HG03095 (cell line): Measurements from ENCODE around the gene PINLYP.
"Not testable (repeated sequence)": the region's sequence is repeated elsewhere in the genome, so short reads cannot be mapped to it uniquely, and the experiment has no call there.

Experiments
- ATAC-seq: cut with Tn5 transposase; IDR thresholded peaks from one replicate; pipeline ENCODE4 v1.9.1; 2021; ENCODE audit warnings: moderate library complexity; ENCODE audit not compliant: unreplicated experiment

PINLYP gene

DNA sequence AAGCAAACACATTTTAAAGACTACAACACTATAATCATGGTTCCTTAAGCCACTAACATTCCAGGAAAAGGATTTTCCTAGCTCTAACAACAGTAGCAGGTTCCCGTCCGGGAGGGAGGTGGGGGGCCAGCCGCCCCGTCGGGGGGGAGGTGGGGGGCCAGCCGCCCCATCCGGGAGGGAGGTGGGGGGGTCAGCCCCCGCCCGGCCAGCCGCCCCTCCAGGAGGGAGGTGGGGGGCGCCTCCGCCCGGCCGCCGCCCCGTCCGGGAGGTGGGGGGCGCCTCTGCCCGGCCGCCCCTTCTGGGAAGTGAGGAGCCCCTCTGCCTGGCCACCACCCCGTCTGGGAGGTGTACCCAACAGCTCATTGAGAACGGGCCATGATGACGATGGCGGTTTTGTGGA lies 27.7 kb upstream of the PINLYP start:
- not testable (repeated sequence) for ATAC-seq

DNA sequence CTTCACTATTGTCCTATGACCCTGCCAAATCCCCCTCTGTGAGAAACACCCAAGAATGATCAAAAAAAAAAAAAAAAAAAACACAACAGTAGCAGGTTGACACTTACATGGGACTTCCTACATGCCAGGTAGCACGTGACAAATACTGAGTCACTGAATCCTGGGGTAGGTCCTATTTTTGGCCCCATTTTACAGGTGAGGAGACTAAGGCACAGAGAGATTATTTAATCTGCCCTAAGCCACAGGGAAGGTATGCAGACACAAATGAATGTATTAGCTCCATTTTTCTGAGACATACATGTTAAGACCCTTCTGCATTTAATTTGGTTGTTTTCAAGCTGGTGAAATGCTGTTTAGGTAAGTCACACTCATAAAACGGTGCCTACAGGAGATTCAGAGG lies 26.9 kb upstream of the PINLYP start:
- no peak for ATAC-seq

DNA sequence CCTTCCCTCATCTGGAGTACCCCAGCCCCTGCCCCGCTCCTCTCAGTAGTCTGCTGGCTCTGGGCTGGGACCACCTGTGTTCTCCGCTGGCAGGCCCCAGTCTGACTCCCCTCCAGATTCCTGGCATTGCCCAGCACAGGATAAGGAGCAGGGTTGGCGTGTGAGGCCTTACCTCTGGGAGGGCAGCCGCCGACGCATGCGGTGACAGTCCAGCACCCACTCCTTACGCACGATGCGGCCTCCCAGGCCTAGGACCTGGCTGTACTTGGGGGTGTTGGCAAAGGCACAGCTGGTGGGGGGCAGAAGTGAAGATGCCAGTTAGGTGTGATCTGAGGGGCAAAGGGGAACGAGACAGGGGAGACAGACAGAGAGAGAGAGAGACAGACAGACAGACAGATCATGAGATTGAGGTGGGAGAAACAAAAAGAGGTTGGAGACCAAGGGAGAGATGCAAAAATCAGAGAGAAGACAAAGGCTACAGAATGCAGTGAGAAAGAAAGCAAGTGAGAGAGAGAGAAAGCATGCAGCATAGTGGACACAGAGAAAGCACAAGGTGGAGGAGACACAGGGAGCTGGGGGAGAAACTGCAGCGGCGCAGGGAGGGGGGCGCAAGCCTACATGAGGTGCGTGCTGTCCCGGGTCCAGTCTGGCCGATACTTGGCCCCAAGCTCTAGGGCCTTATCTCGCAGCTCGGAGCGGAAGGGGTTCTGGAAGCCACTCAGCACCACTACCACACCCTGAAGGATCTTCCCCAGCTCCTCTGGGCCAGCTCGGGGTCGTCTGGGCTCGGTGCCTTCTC lies 24.0 kb upstream of the PINLYP start:
- ATAC-seq: no peak

DNA sequence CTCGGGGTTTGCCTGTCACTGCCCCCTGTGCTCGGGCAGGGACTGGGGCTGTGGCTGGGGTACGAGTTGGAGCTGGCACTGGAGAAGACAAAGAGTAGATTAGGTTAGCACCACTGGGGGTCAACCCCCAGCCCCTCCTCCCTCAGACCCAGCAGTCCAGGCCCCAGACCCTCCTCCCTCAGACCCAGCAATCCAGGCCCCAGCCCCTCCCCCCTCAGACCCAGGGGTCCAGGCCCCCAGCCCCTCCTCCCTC lies 23.5 kb upstream of the PINLYP start:
- ATAC-seq: no peak

DNA sequence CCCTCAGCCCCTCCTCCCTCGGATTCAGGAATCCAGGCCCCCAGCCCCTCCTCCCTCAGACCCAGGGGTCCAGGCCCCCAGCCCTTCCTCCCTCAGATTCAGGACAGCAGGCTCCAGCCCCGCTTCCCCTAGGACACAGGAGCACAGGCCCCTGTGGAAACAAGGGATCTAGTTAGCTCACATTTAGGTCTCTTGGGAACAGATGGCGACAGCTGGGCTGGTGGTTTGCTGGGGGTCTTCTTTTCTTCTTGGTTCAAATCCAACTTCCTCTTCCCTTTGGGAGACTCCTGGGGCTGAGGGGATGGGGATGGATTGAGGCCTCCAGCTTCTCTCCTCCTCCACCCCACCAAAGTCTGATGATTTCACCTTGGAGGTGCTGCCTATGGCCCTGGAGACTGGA lies 23.0 kb upstream of the PINLYP start:
- no peak for ATAC-seq

DNA sequence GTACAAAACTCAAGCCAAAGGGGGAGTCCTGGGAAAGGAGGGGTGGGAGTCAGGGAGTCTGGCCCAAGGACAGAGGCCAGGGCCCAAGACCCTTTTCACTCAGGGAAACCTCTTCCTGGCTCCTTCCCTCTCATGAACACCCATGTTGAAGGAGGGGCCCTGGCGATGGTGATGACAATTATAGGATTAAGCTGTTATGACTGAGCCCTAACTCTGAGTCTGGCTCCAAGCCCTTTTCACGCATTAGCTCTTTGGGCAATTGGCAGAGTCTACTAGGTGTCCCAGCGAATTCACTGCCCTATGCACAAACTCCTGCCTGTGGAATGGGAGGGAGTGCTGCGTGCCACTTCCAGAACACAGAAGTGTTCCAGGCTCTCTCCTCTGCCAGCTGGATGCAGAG lies 21.9 kb upstream of the PINLYP start:
- no peak for ATAC-seq

DNA sequence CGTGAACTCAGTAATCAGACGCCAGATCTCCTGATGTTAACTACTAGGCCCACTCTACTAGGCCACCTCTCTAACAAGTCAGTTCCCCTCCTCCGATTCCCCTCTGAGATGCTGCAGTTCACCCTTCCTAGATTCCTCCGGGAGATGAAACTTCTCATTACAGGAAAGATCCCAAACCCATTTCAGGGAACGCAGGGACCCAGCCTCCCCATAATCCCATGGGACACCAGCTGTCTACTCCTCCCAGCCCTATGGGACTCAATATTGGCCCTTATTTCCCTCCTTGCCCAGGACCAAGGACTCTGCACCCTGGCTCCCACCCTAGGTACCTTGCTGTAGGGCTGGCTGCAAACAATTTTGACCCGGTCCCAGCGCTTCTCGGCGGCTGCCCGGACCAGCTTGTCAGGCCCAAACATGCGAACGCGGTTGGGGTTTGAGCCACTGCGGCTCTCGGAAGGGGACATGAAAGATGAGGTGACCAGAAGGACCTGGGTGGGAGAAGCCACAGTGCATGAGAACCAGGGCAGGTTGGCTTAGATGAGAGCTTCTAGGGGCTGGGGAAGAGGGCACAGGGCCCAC lies 21.2 kb upstream of the PINLYP start:
- ATAC-seq: no peak

DNA sequence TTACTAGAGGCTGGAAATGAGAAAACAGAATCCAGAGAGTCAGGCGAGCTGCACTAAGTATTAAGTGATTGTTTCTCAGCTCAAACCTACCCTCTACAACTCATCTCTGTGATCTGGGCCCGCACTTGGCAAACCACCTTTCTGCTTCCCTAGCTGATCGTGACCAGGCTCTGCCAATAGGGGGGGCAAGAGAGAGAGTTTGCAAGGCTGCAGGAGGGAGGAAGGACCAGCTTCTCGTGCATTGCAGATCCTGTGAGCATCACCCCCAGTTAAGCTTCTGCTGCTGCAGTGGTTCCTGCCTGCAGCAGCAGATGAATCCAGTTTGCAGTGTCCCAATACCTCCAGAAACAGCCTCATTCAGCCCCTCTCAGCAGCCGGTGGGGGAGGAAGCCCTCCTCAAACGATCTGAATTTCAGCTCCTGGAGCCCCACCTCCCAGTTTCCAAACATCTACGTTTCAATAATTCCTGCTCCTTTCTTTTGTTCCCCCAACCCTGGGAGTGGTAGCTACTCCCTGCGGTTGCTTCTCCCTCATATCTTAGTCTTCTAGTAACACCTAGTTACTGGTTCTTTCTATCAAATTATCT lies 20.3 kb upstream of the PINLYP start:
- ATAC-seq: no peak

DNA sequence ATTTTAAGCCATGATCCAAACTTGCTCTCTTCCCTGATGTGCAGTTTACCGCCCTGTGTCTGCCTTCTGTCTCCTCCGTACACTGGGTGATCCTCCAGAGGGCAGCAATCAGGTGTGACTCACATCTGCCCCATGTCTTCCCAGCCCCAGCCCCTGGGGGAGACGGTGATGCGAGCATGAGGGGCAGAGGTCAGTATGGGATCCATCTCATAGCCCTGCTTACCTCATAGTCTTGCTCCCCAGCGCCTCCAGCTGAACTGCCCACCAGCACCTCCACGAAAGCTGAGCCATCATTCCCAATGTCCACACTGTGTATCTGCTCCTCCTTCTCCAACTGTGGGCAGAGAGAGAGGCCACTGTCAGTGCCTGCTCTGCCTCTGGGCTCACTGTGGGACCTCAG lies 14.9 kb upstream of the PINLYP start:
- no peak for ATAC-seq

DNA sequence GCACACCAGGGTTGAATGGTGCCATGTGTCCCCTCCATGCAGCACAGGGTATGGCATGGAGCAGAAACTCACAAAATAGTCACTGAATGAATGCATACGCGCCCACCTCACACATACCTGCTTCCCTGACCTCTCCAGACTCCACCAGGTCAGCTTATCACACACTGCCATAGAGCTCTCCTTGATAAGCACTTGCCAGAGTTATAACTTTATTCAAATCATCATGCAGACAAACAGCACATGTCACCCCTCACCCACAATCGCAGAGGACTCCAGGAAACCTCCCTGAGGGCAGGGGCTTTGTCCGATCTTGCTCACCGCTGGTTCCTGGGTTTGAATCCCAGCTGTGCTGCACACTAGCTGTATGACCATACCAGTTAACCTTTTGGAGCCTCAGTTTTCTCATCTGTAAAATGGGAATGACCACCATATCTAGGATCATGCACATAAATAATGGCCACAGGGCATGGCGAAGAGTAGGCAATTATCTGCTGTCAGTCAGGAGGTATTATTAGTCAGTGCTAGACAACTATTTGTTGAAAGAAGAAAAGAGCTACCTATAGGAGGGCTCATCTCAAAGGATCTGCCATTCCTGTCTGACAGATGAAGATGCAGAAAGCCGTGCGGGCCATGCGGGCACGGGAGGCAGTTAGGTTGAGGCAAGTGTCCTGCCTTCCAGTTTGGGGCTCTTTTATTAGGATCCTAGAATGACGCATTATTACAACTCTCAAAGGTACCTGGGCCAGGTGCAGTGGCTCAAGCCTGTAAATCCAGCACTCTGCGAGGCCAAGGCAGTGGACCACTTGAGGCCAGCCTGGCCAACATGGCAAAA lies 14.2 kb upstream of the PINLYP start:
- no peak for ATAC-seq

DNA sequence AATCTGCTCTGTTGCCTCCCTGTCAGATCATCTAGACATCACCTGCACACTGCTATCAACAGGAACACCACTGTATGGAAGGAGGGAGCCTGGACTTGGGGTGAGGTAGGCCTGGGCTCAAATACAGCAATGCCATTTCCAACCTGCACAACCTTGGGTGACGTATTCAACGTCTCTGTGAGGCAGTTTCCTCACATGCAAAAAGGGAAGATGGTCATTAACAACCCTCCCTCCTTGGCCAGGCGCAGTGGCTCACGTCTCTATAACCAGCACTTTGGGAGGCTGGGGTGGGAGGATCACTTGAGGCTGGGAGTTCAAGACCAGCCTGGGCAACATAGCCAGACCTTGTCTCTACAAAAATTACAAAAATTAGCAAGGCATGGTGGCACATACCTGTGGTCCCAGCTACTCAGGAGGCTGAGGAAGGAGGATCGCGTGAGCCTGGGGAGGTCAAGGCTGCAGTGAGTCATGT lies 13.3 kb upstream of the PINLYP start:
- ATAC-seq: no peak

DNA sequence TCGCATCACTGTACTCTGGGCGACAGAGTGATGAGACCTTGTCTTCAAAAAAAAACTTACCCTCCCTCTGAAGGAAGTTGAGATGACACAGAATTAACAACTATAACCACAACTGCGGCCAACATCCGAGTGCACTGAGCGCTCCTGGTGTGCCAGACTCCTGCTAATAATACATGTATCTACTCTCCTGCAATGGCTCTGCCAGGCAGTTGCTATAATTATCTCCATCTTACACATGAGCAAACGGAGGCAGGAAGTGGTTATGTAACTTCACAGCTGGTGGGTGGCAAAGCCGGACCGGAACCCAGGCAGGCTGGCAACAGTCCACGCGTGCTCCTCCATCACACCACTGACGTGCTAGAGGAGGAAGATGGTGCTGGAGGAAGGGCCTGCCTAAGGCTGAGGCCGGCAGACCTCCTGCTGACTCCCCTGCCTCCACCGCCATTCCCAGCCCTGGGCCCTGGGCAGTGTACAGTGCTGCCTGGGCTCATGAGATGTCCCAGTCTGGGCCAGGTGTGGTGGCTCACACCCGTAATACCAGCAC lies 12.8 kb upstream of the PINLYP start:
- ATAC-seq: no peak

DNA sequence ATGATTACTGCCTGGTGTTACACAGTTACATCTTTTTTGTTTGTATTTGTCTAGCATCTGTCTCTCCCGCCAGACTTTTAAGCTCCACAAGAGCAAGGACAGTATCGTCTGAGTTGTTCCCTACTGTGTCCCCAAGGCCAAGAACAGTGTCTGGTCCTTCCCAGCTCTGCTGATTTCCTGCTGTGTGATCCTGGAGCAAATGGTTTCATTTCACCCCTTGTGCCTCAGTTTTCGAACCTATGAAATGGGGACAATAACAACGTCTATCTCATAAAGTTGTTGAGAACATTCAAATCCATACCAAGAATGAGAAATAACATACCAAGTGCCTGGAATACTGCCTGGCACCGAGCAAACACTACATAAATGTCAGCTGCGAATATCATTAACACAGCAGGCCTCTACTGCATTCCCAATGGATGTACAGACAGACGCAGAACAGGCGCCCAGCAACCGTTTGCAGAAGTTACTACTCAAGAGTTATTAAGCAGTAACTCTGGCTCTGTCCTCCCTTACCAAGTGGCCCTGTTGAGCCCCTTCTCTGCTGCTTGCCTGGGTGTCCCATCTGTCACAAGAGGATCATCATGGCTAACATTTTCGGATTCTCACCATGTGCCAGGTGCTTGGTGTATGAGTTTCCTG lies 11.7 kb upstream of the PINLYP start:
- no peak for ATAC-seq

DNA sequence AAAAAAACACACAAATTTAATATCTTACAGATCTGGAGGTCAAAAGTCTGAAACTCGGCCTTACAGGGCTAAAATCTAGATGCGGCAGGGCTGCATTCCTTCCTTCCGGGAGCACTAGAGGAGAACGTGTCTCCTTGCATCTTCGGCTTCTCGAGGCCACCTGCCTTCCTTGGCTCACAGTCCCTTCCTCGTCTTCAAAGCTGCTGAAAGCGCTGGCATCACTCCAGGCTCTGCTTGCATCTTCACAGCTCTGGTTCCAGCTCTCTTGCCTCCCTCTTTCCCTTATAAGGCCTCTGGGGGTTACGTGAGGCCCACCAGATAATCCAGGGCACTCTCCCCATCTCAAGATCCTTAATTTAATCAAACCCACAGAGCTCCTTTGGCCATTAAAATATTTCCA lies 10.8 kb upstream of the PINLYP start:
- no peak for ATAC-seq

DNA sequence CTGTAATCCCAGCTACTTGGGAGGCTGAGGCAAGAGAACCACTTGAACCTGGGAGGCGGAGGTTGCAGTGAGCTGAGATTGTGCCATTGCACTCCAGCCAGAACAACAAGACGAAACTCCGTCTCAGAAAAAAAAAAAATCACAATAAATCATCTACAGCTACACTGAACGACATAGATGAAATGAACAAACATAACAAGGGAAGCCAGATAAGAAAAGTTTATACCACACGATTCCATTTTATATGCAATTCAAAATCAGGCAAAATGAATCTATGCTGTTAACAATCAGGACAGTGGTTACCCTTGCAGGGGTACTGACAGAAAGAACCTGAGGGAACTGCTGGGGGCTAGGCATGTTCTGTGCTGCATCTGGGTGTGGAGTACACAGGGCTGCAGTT lies 5.9 kb upstream of the PINLYP start:
- ATAC-seq: no peak

DNA sequence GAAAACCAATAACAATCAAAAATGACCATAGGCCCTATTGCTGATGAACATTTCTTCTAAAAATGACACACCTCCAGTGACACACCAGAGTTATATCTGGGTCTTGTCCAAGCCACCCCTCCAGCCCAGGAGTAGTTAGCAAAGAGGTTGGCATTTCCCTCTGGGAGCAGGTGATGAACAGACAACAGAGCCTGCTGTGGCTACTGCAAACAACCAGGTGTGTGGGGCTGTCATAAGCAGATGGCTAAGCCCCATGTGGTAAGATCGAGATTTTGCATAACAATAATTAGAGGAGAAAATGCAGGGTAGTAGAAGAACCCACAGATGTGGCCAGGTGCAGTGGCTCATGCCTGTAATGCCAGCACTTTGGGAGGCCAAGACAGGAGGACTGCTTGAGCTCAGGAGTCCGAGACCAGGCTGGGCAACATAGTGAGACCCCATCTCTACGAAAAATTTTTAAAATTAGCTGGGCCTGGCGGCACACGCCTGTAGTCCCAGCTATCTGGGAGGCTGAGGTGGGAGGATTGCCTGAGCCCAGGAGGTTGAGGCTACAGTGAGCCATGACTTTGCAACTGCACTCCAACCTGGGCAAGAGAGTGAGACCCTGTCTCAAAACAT lies 5.3 kb upstream of the PINLYP start:
- no peak for ATAC-seq

DNA sequence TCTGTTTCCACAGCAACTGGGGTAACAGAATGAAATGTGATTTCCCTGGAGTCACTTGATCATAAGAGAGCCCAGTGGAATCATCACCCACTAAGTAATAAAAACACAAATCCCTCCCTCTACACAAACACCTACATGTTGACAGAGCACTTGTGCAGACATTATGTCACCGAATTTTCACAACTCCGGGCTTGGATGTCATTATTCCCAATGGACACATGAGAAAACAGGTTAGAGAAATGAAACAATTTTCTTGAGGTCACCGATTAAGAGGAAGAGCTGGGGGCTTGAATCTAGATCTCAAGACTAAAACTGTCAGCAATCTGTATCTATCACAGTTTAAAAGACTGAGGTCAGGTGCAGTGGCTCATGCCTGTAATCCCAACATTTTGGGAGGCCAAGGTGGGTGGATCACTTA lies 3.4 kb upstream of the PINLYP start:
- no peak for ATAC-seq

DNA sequence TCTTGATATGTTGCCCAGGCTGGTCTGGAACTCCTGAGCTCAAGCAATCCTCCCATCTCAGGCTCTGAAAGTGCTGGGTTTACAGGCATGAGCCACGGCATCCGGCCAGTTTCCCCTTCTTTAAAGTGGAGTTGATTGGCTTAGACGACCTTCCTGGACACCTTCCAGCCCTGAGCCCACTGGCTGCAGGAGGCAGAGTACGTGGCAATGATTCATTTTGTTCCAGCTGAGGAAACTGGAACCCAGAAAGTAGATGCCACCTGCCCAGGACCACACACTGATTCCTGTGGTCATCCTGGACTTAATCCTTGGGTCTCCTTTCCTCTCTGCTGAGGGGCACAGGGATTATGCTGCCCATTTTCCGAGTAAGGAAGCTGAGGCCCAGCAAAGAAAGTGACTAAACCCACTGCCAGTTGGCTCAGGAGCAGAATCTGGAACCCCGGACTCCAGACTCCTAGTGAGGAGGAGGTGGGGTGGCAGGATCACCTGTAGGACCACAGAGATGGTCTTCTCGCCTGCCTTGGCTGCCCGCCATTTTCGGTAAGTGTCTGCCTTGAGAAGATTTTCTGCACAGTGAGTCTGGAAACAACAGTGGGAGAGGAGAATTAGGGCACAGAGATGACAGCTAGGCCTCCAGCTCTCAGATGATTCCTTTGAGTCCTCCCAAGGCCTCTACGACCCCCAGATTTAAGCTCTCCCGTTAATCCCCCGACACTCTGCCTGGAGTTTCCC lies 1.0 kb upstream of the PINLYP start:
- ATAC-seq: no peak

DNA sequence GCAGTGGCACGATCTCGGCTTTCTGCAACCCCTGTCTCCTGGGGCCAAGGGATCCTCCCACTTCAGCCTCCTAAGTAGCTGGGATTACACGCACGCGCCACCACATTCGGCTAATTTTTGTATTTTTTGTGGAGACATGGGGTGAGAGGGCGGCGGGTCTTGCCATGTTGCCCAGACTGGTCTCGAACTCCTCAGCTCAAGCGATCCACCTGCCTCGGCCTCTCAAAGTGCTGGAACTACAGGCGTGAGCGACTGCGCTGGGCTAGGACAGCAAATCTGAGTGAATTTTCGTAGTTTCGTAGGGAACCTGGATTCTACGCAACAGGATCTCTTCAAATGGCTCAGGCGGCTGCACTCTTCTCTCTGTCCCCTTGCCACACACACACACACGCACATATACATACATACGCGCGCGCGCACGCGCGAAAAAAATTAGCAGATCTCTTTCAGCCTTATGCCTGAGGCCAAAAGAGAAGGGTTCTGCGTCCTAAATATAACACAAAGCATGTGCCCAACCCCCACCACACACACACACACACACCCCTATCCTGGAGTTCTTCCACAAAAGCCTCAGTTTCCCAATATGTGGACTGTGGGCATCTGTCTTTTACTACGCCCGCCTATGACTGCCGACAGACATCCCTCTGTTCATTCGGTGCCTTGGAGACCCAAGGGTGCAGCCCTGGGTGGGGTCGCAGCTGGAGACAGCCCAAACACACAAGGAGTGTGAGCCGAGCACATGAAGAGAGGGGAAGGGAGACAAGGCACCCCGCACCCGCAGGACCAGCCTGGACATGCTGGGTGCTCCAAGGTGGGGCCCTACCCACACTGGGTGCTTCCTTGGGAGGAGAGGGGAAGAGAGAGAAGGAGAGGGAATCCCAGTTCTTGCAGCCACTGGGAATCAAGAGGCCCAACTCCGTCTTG lies 616 bp downstream of the PINLYP start:
- ATAC-seq: no peak
